Osteocyte (in vitro differentiated cells): Measurements from ENCODE around the gene CCNY. TPM values are rescaled to one million over a fixed set of nuclear protein-coding genes. Genes with fewer than 3 reads are reported as not detected.

Experiments used
- DNase-seq: peaks from one replicate; pipeline ENCODE4 v3.0.0; 2021; ENCODE audit warnings: mixed read lengths; ENCODE audit not compliant: unreplicated experiment; ENCODE audit errors: extremely low spot score
- H3K27ac Mint-ChIP-seq: one replicate; pipeline ENCODE4 v1.8.0; 2021; ENCODE audit warnings: mild to moderate bottlenecking, mixed read lengths; ENCODE audit not compliant: unreplicated experiment
- H3K27me3 Mint-ChIP-seq: one replicate; pipeline ENCODE4 v1.8.0; 2021; ENCODE audit warnings: mixed read lengths; ENCODE audit not compliant: unreplicated experiment
- H3K36me3 Mint-ChIP-seq: one replicate; pipeline ENCODE4 v1.8.0; 2021; ENCODE audit warnings: mixed read lengths; ENCODE audit not compliant: unreplicated experiment
- H3K4me1 Mint-ChIP-seq: one replicate; pipeline ENCODE4 v1.8.0; 2021; ENCODE audit warnings: mixed read lengths; ENCODE audit not compliant: unreplicated experiment
- H3K4me3 Mint-ChIP-seq: one replicate; pipeline ENCODE4 v1.8.0; 2021; ENCODE audit warnings: mild to moderate bottlenecking, moderate library complexity, mixed read lengths; ENCODE audit not compliant: unreplicated experiment
- H3K9me3 Mint-ChIP-seq: one replicate; pipeline ENCODE4 v1.8.0; 2021; ENCODE audit warnings: mixed read lengths; ENCODE audit not compliant: unreplicated experiment
- total RNA-seq: library from RNA; stranded (reverse); gene quantifications from 2 replicates; pipeline ENCODE4 v1.2.1, GENCODE V29; 2021
- TF ChIP-seq, protein P1 (sequence below): fragments of 200-600 bp; sonication (generic); IDR thresholded peaks from 2 replicates; pipeline ENCODE4 v1.5.0; 2021; ENCODE audit warnings: antibody characterized with exemption, mild to moderate bottlenecking, moderate library complexity

CCNY gene
- total RNA-seq, 1 donor from 2014 or later = 76.4 TPM

DNA sequence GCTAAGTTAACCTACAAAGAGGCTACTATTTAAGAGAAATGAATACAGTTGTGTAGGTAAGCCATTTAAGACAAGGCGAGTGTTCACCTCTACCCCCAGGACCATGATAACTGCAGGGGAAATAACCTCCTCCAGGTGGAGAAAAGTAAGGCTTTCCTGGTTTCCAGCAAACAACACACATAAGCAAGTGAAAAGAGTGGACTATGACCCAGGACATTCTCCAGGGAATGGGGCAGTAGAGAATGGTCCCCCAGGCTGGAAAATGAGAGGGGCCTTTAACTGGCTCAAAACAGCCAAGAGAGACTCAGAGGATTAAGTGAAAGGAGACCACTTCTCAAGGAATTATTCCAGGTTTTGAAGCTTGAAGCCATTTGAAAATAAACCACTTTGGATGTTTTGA lies 167.8 kb downstream of the CCNY start:
- Mint-ChIP-seq H3K4me3 (no peak overlapping the region), H3K27me3 (no peaks in the 10 kb centered on the region), H3K9me3 (no peaks in the 10 kb centered on the region), H3K36me3 (peaks cover 7% of the 10 kb centered on the region), H3K4me1 (peaks cover 2% of the 10 kb centered on the region), H3K27ac (no peak overlapping the region)
- DNase-seq = no peak
- TF ChIP-seq, protein P1, sequence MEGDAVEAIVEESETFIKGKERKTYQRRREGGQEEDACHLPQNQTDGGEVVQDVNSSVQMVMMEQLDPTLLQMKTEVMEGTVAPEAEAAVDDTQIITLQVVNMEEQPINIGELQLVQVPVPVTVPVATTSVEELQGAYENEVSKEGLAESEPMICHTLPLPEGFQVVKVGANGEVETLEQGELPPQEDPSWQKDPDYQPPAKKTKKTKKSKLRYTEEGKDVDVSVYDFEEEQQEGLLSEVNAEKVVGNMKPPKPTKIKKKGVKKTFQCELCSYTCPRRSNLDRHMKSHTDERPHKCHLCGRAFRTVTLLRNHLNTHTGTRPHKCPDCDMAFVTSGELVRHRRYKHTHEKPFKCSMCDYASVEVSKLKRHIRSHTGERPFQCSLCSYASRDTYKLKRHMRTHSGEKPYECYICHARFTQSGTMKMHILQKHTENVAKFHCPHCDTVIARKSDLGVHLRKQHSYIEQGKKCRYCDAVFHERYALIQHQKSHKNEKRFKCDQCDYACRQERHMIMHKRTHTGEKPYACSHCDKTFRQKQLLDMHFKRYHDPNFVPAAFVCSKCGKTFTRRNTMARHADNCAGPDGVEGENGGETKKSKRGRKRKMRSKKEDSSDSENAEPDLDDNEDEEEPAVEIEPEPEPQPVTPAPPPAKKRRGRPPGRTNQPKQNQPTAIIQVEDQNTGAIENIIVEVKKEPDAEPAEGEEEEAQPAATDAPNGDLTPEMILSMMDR = no peak

DNA sequence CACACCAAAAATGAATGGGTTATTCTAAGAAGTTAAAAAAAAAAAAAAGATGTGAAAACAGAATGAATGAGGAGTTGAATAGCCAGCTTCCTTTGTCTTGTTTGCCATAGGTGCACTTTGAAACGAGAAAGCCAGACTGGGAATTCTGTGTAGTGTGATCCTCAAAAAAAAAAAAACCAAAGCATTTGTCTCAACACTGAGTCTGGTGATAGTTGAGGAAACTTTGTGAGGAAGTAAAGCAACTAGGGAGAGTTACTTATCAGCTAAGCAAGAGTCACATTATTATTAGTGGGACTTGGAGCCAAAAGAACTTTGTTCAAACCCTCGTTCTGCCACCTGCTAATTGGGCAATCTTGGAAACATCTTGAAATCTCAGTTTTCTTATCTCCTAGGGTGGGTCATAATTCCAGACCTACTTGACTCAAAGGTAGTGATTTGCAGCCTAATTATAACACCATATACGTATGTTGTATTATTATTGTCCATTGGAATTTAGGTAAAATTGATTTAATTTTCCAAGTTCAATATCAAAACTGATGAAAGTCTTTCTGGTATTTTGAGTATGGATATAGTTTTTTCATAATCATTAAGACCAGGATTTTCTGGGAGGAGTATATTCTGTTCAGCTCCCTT lies 169.0 kb downstream of the CCNY start:
- no peak for DNase-seq
- no peaks in the 10 kb centered on the region for H3K27me3 Mint-ChIP-seq
- no peaks in the 10 kb centered on the region for H3K9me3 Mint-ChIP-seq
- peaks cover 7% of the 10 kb centered on the region for H3K36me3 Mint-ChIP-seq
- TF ChIP-seq, protein P1 = no peak
- H3K27ac Mint-ChIP-seq = no peak overlapping the region
- H3K4me1 Mint-ChIP-seq = no peaks in the 10 kb centered on the region
- no peak overlapping the region for H3K4me3 Mint-ChIP-seq

DNA sequence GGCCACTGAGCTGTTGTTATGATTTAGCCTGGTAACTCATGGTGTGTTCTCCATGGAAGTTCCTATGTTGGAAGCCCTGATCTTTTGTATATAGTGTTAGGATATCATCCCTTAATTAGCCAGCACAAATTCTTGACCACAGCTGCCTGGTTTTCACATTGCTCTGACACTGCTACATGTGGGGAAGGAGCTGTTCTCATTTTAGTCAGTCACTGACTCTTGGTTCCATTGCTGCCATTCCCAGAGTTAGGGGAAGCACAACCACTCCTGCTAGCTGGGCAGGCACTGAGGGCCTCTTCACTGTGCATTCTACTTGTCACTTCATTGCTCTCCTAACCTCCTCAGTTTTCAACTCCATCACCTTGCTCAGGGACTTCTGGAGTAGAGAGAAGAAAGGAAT lies 170.4 kb downstream of the CCNY start:
- H3K4me1 Mint-ChIP-seq = no peaks in the 10 kb centered on the region
- H3K27me3 Mint-ChIP-seq = no peaks in the 10 kb centered on the region
- H3K27ac Mint-ChIP-seq = no peak overlapping the region
- H3K36me3 Mint-ChIP-seq = peaks cover 15% of the 10 kb centered on the region
- no peaks in the 10 kb centered on the region for H3K9me3 Mint-ChIP-seq
- DNase-seq = no peak
- no peak overlapping the region for H3K4me3 Mint-ChIP-seq
- TF ChIP-seq, protein P1 = no peak

DNA sequence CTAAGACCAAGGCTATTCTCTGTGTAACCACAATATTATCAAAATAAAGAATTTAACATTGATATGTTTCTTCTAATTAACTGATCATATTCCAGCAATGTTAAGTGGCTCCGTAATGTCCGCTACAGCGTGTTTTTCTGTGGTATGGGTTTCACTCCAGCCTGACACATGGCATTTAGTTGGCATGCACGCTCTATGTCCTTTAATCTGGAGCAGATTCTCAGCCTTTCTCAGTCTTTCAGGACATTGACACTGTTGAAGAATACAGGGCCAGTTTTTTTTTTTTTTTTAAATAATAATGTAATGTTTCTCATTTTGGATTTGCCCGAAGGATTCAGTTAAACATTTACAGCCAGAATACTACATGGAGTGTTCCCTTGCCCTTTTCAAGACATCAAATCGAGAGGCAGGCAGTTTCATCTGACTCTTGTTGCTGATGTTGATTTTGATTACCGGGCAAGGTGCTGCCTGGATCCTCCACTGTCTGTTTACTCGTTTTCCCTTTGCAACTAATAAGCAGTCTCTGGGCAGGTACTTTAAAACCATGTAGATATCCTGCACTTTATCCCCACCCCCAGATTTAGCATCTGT lies 171.3 kb downstream of the CCNY start:
- H3K9me3 Mint-ChIP-seq = no peaks in the 10 kb centered on the region
- TF ChIP-seq, protein P1 = no peak
- DNase-seq = no peak
- H3K27me3 Mint-ChIP-seq = no peaks in the 10 kb centered on the region
- H3K4me1 Mint-ChIP-seq = no peaks in the 10 kb centered on the region
- peaks cover 19% of the 10 kb centered on the region for H3K36me3 Mint-ChIP-seq
- H3K4me3 Mint-ChIP-seq = no peak overlapping the region
- no peak overlapping the region for H3K27ac Mint-ChIP-seq

DNA sequence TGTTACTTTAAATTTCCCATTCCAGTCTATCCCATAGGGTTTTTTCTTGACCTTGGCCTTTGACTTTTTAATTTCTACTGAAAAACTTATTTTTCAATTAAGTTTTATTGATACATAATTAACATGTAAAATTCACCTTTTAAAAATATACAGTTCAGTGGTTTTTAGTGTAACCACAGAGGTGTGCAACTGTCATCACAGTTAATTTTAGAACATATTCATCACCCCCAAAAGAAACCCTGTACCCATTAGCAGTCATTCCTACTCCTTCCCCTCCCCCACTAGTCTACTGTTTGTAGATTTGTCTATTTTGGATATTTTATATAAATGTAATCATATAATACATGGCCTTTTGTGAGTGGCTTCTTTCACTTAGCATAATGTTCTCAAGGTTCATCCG lies 172.3 kb downstream of the CCNY start:
- H3K27ac Mint-ChIP-seq = no peak overlapping the region
- TF ChIP-seq, protein P1 = no peak
- peaks cover 19% of the 10 kb centered on the region for H3K36me3 Mint-ChIP-seq
- no peak overlapping the region for H3K4me3 Mint-ChIP-seq
- no peak for DNase-seq
- no peaks in the 10 kb centered on the region for H3K4me1 Mint-ChIP-seq
- no peaks in the 10 kb centered on the region for H3K9me3 Mint-ChIP-seq
- H3K27me3 Mint-ChIP-seq = no peaks in the 10 kb centered on the region
